Stimulated activated CD8-positive, alpha-beta memory T cell treated with anti-CD3 and anti-CD28 coated beads, Interleukin-2, amount 100 ng/mL, for 48 hours (primary cell): ENCODE measurements around the gene TAF1D.
"Not testable (repeated sequence)": the region's sequence is repeated elsewhere in the genome, so short reads cannot be mapped to it uniquely, and the experiment has no call there.

Source experiments
- DNase-seq, 2 donors: peaks; one replicate each; pipeline ENCODE4 v3.0.0-alpha.2; 2020; ENCODE audit warnings: low read depth in 2 of 2

TAF1D gene, protein sequence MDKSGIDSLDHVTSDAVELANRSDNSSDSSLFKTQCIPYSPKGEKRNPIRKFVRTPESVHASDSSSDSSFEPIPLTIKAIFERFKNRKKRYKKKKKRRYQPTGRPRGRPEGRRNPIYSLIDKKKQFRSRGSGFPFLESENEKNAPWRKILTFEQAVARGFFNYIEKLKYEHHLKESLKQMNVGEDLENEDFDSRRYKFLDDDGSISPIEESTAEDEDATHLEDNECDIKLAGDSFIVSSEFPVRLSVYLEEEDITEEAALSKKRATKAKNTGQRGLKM

DNA sequence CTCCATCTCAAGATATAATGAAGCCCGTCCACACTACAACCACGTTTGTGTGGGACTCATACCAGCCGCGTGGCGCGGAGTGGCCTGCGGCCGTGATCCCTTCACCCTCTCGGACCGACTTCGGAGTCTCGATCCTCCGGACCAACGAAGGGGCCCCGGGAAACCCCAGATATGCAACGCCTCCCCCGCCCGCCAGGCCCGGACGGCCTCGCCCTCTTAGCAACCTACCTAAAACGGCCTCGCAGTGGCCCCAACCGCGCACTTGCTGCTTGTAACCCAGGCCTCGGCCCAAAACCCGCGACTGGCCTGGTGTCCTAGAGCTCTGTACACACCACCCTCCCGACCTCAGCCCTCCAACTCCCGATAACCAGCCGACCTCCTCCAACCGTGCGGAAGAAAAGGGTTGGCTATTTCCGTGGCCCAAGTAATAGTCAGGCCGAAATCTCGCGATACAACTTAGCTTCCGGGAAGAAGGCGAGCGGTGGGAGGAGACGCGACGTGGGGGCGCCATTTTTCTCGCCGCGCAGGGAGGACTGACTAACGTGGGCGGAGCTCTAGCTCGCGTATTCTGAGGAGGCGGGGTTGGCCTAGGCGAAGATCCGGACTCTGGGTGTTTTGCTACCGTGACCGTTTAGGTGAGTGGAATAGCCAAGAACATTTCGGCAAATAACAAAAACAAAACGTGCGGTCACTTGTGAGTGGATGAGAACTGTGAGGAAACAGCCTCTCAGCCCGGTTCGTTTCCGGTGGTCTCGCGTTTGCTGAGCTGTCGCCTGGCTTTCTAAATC, at the start of gene TAF1D, which contains the start of gene C11orf54:
Gene TAF1D (minus strand): TSS at position 402 of the 788 bp plus-strand sequence. CDS start 2,191 bp downstream, outside the sequence.
Gene C11orf54 (plus strand): TSS at position 579 of the 788 bp plus-strand sequence. CDS start 5,722 bp downstream, outside the sequence.
- DNase-seq, result peak; percentile 85 to 87

DNA sequence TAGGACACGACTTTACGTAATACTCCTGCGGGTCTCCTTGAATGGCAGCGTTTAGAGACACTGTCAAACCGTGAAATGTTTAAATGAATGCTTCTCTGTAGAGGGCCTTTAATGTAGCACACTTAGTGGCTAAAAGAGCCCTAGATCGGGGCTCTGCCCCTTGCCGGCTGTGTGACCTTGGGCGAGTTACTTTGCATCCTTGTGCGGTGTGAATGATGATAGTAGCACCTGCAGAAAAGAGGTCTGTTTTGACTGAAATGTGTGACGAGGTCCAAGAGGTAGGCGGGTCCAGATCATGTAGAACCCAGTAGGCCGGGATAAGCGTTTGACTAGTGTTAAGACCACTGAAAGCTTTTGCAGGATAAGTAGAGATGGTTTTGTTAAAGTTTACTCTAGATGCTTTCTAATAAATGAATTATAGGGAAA, 43.7 kb upstream of the TAF1D start:
- DNase-seq, result no peak

DNA sequence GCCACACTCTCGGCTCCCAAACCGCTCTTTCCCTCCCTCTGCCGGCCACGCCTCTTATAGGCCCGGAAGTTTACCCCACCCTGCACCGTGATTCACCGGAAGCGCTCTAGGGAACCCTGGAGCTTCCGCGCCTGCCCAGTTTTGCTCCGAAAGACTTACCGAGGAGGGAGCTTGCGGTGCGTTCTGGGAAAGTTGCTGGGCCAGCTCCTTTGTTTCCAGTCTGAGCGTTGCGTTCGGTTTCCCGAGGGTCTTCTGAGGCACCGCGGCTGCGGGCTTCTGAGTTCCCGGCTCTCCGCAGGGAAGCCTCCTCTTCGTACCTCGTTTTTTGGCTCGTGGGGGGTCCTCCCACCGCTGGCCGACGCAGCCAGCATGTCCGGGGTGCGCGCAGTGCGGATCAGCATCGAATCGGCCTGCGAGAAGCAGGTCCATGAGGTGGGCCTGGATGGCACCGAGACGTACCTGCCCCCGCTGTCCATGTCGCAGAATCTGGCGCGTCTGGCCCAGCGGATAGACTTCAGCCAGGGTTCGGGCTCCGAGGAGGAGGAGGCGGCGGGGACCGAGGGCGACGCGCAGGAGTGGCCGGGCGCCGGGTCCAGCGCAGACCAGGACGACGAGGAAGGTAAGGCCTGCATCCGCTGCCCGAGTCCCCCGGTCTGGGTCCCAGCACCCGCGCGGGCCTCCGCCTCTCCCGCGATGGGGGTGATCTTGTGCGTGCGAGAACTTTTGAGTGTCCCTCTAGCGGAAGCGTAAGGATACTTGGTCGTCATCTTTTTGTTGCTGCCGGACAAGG, 43.0 kb upstream of the TAF1D start, which contains the start of gene MED17:
Gene MED17 (plus strand): TSS at position 138 of the 790 bp plus-strand sequence. CDS start 232 bp downstream, at position 370.
- peak; percentile 78 to 86 for DNase-seq

DNA sequence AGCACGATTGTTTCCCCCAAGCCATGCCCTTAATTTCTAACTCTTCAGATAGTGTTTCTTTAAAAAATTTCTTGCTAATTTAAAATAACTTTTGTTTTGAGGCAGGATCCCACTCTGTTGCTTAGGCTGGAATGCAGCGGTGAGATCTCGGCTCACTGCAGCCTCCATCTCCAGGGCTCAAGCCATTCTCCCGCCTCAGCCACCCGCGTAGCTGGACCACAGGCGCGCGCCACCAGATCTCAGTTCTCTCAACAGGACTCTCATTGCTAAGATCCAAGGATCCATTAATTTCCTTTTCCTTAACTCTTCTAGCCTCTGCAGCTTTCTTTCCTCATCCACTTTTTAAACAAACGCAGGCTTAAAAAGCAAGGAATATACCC, 42.5 kb upstream of the TAF1D start:
- no peak for DNase-seq

DNA sequence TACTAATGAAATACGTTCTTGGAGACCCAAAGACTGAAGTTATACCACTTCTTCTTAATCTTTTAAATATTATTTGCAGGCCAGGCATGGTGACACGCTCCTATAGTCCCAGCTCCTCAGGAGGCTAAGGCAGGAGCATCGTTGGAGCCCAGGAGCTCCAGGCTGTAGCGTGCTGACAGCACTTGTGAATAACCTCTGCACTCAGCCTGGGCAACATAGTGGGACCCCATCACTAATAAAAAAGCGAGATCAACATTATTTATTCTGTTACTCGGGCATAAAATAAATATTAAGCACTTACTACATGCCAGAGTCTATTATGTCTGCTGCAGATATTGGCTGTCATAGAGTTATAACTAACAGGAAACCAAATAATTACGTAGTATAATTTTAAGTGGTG, 42.1 kb upstream of the TAF1D start:
- no peak for DNase-seq

DNA sequence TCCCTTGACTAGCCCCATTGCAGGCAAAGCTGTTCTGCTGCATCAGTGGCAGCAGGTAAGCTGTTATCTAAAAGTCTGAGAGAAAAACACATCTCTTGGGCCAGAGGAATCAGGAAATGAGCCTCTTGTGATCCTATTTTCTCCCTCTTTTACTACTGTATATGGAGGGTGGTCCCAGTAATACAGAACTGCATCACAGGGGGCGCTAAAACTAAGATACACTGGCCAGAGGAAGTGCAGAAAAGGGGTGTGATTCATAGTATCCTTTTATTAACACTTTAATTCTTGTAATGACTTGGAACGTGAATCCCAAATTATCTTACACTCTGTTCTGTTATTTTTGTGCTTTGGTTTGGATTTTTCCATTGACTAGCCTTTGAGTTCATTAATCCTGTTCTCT, 34.0 kb upstream of the TAF1D start:
- no peak for DNase-seq

DNA sequence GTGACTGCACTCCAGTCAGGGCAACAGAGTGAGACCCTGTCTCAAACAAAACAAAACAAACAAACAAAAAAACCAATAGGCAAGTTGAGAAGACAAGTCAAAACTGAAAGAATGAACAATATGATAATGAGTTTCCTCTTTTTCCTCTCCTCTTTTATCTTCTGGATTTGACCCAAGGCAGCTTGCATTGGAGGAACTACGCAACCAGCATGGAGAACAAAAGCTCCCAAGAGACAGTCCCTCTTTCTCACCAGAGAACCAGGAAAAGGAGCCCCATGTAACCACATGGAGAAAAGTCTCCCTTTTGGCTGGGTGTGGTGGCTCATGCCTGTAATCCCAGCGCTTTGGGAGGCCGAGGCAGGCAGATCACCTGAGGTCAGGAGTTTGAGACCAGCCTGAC, 33.3 kb upstream of the TAF1D start:
- not testable (repeated sequence) for DNase-seq

DNA sequence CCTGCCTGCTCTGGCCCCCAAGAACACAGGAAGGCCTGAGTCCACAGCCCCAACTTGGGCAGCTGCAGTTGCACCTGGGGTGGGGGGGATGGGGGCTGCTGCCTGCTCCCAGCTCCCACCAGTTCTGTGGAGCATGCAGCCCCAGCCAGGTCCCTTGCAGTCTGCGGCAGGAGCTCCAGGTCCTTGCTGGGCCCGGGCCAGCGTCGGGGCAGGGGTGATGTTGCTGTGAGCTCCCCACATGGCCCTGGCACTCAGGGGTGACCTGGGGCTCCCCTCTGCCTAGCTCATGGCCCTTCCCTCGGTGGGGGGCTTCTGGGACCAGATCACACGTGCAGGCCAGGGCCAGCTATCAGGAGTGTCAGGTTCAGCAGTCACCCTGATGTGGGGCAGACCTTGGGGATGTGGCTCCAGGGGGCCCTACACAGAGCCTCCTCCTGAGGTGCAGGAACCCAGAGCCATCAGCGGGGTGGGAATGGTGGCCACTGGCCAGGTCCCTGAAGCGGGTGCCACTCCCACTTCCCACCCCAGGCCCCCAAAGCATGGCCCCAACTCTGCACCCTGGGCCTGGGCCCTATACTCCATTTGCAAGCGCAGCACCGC, 32.4 kb upstream of the TAF1D start:
- DNase-seq, result no peak

DNA sequence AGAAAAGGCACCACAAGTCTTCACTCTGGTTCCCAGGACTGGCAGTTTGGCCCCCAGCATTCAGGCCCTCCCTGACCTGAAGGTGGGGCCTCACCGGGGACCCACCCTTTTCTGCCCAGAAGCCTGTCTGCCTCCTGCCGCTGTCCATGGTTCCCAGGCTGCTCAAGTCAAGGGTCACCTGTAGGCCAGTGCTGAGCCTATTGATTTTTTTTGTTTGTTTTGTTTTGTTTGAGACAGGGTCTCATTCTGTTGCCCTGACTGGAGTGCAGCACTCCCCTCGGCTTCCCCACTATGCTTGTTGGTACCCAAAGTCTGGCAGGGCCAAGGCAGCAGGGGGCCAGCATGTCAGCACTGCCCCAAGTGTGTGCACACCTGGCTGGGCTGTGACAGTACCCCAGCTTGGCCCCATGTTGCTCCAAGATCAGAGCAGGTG, 31.8 kb upstream of the TAF1D start:
- DNase-seq, result no peak

DNA sequence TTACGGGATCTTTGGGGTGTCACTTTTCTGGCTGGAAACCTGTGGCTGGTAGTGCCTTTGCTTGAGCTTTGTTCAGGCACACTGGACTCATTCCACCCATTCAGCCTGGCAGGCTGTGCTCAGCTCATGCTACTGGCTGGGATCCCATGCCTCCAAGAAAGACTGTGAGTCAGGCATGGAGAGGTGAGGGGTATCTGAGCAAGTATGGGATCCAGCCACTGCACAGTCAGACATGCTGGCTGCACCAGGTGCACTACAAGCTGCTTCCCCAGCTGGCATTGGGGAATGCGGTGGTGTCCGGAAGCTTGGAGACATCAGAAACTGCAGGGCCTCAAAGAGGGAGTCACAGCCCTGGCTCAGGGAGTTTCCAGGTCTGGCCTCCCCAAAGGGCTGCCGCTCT, 30.8 kb upstream of the TAF1D start:
- no peak for DNase-seq

DNA sequence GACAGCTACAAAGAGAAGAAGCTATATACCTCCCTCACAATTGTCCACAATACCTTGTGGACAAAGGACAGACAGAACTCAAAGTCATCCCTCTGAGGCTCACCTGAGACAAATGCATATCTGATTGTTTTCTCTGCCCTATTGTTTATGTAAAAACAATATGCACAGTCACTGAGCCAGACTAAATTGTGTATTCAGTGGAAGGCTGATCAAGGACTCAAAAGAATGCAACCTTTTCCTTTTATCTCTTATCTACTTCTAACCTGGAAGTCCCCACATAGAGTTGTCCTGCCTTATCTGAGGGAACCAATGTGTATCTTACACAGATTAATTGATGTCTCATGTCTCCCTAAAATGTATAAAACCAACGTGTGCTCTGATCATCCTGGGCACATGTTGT, 28.9 kb upstream of the TAF1D start:
- DNase-seq, result no peak

DNA sequence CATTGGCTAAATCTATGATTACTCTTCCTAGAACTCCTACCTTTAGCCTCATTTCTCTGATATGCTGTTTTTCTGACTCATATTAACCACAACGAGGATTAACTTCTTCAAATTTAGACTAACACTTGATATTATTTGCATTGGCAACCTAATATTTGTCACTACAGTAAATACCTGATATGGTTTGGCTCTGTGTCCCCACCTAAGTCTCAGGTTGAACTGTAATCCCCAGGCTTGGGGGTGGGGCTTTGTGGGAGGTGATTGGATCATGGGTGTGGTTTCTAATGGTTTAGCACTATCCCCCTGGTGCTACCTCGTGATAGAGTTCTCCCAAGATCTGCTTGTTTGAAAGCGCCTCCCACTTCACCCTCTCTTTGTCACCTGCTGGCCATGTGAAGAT, 25.7 kb upstream of the TAF1D start:
- DNase-seq, result no peak

DNA sequence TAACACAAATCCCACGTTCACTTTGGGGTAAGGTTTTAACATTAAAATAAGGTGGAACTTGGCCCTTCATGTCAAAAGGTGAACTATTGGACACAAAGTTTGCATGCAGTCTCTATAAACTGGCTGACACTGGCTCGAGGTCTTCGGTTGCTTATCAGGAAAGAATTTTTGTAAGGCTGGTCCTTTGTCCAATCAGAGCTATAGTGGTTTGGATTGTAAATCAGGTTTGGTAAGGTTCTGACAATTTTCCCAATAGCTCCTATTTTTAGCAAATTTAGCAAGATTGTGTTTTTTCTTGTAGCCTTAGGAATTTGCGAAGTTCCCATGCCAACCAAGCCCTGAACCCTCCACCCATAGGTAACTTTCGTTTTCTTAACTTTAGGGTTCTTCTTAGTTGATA, 25.2 kb upstream of the TAF1D start:
- no peak for DNase-seq

DNA sequence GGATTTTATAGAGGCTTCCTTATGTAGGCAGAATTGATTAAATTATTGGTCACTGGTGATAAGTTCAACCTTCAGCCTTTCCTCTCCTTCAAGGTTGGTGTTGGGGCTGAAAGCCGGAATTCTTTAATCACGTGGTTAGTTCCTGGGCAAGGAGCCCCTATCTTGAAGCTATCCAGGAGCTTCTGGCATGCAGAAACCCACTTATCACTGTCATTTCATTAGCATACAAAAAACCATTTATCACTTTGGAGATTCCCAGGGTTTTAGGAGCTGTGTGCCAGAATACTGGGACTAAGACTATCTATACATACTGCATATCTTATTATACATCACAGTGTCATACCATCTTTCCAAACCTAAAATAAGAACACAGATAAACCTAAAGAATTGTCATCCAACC, 24.3 kb upstream of the TAF1D start:
- no peak for DNase-seq

DNA sequence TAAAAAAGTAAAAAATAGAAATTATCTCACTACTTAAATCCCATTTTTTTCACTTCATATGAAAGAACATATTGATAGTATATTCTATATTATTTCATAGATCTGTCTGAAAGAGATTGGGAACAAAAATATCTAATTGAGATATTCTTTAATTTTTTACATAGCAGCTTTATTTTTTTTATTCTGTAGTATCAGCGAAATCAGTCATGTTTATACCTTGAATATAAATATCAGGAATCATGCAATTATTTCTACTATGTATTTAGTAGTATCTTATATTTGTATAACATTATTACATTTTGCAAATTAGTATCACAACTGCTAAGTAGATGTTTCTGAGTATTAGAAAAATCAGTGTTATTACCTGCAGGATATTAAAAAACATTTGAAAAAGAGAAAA, 20.6 kb upstream of the TAF1D start:
- DNase-seq, result no peak

DNA sequence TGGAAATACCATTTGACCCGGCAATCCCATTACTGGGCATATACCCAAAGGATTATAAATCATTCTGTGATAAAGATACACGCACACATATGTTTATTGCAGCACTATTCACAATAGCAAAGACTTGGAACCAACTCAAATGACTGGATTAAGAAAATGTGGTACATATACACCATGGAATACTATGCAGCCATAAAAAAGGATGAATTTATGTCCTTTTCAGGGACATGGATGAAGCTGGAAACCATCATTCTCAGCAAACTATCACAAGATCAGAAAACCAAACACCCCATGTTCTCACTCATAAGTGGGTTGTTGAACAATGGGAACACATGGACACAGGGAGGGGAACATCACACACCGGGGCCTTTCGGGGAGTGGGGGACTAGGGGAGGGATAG, 17.8 kb upstream of the TAF1D start:
- DNase-seq, result not testable (repeated sequence)

DNA sequence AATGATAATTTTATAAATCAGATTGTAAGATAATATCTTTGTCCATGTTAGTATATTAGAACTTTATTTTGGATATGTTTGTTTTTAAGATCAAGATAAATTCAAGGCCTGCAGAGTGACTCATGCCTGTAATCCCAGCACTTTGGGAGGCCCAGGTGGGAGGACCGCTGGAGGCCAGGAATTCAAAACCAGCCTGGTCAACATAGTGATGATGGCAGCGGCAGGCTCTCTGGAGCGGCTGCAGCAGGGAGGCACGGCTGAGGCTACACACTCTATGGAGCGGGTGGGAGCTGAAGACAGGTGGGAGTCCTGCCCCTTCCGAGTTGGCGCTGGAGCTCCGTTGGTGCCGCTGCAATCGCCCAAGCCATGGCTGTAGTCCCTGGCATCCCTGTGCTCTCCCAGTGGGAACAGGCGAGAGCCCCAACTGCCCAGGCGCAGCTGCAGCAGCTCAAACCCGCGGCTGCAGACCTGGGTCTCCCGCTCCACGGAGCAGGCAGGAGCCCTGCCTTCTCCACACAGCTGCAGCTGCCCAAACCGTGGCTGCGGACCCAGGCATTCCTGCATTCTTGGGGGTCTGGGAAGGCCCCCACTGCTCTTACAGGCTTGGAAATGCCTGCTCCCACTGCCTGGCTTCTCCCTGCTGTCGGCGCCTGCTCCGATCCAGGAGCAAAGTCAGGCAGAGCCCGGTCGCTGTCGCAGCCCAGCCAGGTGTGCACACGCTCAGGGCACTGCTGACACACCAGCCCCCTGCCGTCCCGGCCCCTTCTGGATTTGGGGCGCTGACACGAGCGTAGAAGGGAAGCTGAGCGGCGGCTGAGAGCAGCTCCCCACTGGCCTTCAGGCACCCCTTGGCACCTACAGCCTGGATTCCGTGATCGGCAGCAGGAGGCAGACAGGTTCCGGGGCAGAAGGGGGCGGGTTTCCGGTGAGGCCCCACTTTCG, 16.9 kb upstream of the TAF1D start:
- DNase-seq, result no peak

DNA sequence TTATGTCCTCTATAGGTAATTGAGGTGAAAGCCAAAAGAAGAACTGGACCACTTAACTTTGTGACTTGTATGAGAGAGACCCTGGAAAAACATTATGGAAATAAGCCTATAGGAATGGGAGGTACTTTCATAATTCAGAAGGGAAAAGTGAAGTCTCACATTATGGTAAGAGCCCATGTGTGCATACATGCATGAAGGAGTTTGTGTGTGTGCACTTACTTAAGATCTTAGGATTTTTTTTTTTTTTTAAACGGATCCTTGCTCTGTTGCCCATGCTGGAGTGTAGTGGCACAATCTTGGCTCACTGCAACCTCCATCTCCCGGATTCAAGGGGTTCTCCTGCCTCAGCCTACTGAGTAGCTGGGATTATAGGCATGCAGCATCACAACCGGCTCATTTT, 16.0 kb upstream of the TAF1D start:
- no peak for DNase-seq

DNA sequence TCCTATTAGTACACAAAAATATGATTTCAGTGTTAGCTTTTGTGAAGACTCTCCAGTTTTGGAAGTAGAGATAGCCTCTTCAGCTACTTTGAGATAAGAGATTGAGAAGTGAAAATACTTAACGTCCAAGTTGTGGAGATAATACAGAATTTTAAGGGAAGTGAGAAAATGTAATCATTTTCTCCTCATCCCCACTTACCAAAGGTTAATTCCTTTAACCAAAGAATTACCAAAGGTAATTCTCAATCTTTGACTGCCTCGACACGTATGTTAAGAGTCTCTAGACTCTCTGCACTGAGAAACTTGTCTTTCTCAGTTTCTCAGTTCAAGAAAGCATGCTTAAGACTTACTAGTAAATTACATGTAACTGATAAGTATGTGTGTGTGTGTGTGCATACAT, 15.5 kb upstream of the TAF1D start:
- DNase-seq, result no peak

DNA sequence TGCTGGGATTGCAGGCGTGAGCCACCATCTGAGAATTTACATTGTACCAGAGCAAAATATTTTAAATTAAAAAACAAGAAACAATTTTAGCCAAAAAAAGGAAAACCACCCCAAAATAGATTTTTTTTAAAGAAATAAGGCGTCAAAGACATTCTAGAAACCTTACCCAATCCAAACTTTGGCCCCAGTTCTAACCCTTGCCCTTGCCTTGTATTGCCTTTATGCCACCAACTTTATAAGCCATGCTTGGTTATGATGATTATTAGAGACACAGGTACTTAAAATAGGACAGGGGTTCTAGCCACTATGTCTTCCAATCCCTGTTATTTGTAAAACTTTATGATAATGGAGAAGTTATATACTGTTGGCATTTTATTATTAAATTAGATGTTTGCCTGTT, 11.9 kb upstream of the TAF1D start:
- no peak for DNase-seq

DNA sequence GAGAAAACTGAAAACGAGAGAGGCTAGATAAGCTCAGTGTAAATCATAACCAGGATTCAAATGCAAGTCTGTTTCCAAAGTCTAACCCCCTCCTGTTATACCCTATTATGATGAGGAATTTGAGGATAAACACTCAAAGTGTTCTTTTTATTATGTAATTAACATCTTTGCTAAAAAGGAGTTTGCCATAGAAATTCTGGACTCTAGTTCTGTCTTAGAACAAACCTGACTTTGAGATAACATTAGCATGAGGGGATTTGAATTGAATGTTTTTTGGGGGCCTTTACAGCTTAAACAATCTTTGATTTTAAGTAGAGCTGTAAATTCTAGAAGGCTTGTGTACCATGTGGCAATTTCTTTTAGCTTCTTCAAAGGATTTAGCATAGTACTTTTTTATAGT, 9.7 kb upstream of the TAF1D start:
- no peak for DNase-seq
